ENCODE data around the gene SMIM20. TPM values are rescaled to one million over a fixed set of nuclear protein-coding genes. Genes with fewer than 3 reads are reported as not detected.

SMIM20 gene
- total and polyA plus RNA-seq, 4 donors = 11.1 to 25.0 (median 20.4) TPM

DNA sequence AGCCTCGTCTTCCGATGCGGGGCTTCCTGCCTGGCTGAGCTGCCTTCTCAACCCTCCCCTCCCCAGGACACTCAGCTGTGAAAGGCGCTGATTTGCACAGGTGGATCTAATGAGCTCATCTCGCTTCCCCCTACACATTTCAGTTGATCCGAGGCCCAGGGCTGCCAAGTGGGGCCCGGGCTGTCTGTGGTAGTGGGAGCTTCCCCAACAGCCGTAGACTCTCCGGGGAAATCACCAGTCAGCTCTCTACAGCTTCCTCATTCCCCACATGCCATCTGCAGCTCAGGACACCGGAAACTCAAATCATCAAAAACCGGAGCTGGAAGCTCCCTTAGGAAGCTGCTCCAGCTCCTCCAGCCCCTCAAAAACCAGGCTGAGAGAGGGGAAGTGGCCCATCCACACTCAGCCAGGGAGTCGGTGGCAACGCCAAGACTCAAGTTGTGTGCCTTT lies 56.2 kb downstream of the SMIM20 start:
- Histone ChIP-seq H3K36me3 (ENCODE audit: control insufficient read depth in 4 of 4, insufficient read depth in 3 of 4, low read depth in 1 of 4, low read length in 3 of 4) (no peaks in the 10 kb centered on the region), H3K27ac (ENCODE audit: low read depth in 1 of 2, low read length in 2 of 2) (no peak overlapping the region), H3K9ac (ENCODE audit: low read depth in 1 of 2, low read length in 2 of 2) (no peak overlapping the region), H3K4me3 (ENCODE audit: low read depth in 1 of 3, low read length in 3 of 3) (no peak overlapping the region), H3K4me1 (ENCODE audit: control insufficient read depth in 4 of 4, insufficient read depth in 4 of 4, low read length in 3 of 4) (no peaks in the 10 kb centered on the region), H3K27me3 (ENCODE audit: control insufficient read depth in 4 of 4, insufficient read depth in 4 of 4, low read length in 3 of 4) (peaks cover 0 to 2% (median 0%) of the 10 kb centered on the region in 4 donors), H3K9me3 (ENCODE audit: control insufficient read depth in 4 of 4, low read length in 3 of 4) (no peaks in the 10 kb centered on the region)
- WGBS = 55% methylated on average over 13 of the region's 13 CpGs
- DNase-seq (ENCODE audit: low spot score) = no peak
- no peak for TF ChIP-seq JUND (IDR thresholded peaks at IDR 0.05)
- TF ChIP-seq, protein P1, sequence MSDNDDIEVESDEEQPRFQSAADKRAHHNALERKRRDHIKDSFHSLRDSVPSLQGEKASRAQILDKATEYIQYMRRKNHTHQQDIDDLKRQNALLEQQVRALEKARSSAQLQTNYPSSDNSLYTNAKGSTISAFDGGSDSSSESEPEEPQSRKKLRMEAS (IDR thresholded peaks at IDR 0.05) = no peak
- TF ChIP-seq GABPA (IDR thresholded peaks at IDR 0.05 in 1 of 2, conservative IDR thresholded peaks at IDR 0.05 in 1 of 2) = no peak
- no peak for TF ChIP-seq CTCF (IDR thresholded peaks at IDR 0.05; ENCODE audit: low read depth, low read length, missing input control)
- TF ChIP-seq YY1 (IDR thresholded peaks at IDR 0.05) = no peak
- no peak for TF ChIP-seq NR2F2 (IDR thresholded peaks at IDR 0.05)
- TF ChIP-seq RAD21 (IDR thresholded peaks at IDR 0.05) = no peak
- TF ChIP-seq RXRA (IDR thresholded peaks at IDR 0.05) = no peak
- no peak for TF ChIP-seq REST (IDR thresholded peaks at IDR 0.05)
- TF ChIP-seq ZBTB33 (IDR thresholded peaks at IDR 0.05) = no peak
- no peak for TF ChIP-seq FOXA1 (IDR thresholded peaks at IDR 0.05)
- TF ChIP-seq SP1 (IDR thresholded peaks at IDR 0.05) = no peak
- no peak for TF ChIP-seq HNF4A (conservative IDR thresholded peaks at IDR 0.05)
- no peak for TF ChIP-seq TAF1 (conservative IDR thresholded peaks at IDR 0.05)
- no peak for TF ChIP-seq HNF4G (IDR thresholded peaks at IDR 0.05)

DNA sequence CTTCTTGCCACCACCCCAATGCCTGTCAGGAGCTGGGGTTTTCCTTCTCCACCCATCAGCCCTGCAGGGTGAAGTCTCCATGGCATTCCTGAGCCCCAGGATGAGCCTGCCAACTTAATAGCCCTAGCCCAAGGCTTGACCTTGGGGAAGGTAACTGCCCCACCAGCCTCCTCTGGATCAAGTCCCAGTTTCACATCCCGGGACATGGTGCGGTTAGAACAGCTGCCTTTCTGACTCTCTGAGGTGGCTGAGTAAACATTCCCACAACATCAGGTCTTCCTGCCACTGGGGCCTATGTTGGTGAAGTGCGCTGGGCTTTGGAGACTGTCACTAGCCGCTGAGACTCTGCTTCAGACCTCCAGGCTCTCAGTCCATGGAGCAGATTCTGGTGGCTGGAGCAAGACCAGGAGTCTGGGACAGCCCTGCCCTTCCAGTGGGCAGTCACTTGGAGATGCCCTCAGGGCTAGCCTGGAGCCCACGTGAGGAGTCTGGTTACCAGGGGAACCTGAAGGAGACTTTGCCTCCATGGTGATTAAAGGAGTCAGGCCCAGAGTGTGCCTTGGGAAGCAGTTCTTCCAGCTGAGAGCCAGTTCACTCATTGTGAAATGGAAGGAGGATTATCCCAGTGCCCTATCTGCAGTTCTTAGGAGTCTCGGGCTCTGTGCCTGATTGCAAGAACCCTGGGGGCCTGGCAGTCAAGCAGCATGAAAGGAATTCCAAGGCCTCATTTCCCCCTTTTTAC lies 56.8 kb downstream of the SMIM20 start:
- Histone ChIP-seq H3K27ac (ENCODE audit: low read depth in 1 of 2, low read length in 2 of 2) (no peak overlapping the region), H3K4me1 (ENCODE audit: control insufficient read depth in 4 of 4, insufficient read depth in 4 of 4, low read length in 3 of 4) (no peaks in the 10 kb centered on the region), H3K9ac (ENCODE audit: low read depth in 1 of 2, low read length in 2 of 2) (no peak overlapping the region), H3K27me3 (ENCODE audit: control insufficient read depth in 4 of 4, insufficient read depth in 4 of 4, low read length in 3 of 4) (peaks cover 0 to 2% (median 0%) of the 10 kb centered on the region in 4 donors), H3K9me3 (ENCODE audit: control insufficient read depth in 4 of 4, low read length in 3 of 4) (no peaks in the 10 kb centered on the region), H3K4me3 (ENCODE audit: low read depth in 1 of 3, low read length in 3 of 3) (no peak overlapping the region), H3K36me3 (ENCODE audit: control insufficient read depth in 4 of 4, insufficient read depth in 3 of 4, low read depth in 1 of 4, low read length in 3 of 4) (no peaks in the 10 kb centered on the region)
- no peak for DNase-seq (ENCODE audit: low spot score)
- WGBS = 73% methylated on average over 6 of the region's 6 CpGs
- TF ChIP-seq HNF4A (conservative IDR thresholded peaks at IDR 0.05) (no peak), FOXA2 (IDR thresholded peaks at IDR 0.05) (no peak), SP1 (IDR thresholded peaks at IDR 0.05) (no peak), JUND (IDR thresholded peaks at IDR 0.05) (no peak), FOXA1 (IDR thresholded peaks at IDR 0.05) (no peak), YY1 (IDR thresholded peaks at IDR 0.05) (no peak), ZBTB33 (IDR thresholded peaks at IDR 0.05) (no peak), TAF1 (conservative IDR thresholded peaks at IDR 0.05) (no peak), HNF4G (IDR thresholded peaks at IDR 0.05) (no peak), GABPA (IDR thresholded peaks at IDR 0.05 in 1 of 2, conservative IDR thresholded peaks at IDR 0.05 in 1 of 2) (no peak), CTCF (IDR thresholded peaks at IDR 0.05; ENCODE audit: low read depth, low read length, missing input control) (no peak)

Data from liver (tissue), 9 donors.